ENCODE data around the gene PRR20G. TPM values are rescaled to one million over a fixed set of nuclear protein-coding genes. Genes with fewer than 3 reads are reported as not detected.

PRR20G gene
- polyA plus RNA-seq, 1 donor from 2014 or later, result not detected

DNA sequence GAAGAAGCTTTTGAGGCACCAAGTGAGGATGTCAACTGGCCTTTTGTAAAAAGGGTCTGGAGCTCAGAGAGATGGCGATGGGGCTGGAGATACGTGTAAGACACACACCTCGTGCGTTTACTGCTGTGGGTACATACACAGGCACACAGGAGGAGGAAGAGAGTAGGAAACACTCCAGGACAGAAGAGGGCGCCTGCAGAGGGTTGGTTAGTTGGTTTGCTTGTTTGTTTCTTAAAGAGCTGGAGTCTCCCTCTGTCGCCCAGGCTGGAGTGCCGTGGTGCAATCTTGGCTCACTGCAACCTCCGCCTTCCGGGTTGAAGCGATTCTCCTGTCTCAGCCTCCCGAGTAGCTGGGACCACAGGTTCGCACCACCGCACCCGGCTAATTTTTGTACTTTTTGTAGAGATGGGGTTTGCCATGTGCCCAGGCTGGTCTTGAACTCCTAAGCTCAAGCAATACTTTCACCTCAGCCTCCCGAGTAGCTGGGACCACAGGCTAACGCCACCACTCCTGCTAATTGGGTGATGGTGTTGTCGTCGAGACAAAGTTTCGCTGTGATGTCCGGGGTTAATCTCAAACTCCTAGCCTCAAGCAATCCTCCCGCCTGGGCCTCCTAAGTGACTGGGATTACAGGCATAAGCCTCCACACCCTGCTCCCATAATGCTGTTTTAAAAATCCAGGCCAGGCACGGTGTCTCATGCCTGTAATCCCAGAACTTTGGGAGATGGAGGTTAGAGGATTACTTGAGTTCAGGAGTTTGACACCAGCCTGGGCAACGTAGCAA is 1.3 kb upstream of the PRR20G start:
- Histone ChIP-seq H3K27me3 (ENCODE audit: insufficient read depth, low read depth, low read length) (no peaks in the 10 kb centered on the region), H3K9ac (ENCODE audit: low read length) (no peak overlapping the region)

GRCh38 chr3:127288343-127288742 is 497 bp upstream of the PRR20G start:
- H3K9ac ChIP-seq (ENCODE audit: low read length), result no peak overlapping the region
- TF ChIP-seq, protein P1, sequence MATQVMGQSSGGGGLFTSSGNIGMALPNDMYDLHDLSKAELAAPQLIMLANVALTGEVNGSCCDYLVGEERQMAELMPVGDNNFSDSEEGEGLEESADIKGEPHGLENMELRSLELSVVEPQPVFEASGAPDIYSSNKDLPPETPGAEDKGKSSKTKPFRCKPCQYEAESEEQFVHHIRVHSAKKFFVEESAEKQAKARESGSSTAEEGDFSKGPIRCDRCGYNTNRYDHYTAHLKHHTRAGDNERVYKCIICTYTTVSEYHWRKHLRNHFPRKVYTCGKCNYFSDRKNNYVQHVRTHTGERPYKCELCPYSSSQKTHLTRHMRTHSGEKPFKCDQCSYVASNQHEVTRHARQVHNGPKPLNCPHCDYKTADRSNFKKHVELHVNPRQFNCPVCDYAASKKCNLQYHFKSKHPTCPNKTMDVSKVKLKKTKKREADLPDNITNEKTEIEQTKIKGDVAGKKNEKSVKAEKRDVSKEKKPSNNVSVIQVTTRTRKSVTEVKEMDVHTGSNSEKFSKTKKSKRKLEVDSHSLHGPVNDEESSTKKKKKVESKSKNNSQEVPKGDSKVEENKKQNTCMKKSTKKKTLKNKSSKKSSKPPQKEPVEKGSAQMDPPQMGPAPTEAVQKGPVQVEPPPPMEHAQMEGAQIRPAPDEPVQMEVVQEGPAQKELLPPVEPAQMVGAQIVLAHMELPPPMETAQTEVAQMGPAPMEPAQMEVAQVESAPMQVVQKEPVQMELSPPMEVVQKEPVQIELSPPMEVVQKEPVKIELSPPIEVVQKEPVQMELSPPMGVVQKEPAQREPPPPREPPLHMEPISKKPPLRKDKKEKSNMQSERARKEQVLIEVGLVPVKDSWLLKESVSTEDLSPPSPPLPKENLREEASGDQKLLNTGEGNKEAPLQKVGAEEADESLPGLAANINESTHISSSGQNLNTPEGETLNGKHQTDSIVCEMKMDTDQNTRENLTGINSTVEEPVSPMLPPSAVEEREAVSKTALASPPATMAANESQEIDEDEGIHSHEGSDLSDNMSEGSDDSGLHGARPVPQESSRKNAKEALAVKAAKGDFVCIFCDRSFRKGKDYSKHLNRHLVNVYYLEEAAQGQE (IDR thresholded peaks at IDR 0.05; ENCODE audit: borderline replicate concordance), result no peak
- TF ChIP-seq, protein P2, sequence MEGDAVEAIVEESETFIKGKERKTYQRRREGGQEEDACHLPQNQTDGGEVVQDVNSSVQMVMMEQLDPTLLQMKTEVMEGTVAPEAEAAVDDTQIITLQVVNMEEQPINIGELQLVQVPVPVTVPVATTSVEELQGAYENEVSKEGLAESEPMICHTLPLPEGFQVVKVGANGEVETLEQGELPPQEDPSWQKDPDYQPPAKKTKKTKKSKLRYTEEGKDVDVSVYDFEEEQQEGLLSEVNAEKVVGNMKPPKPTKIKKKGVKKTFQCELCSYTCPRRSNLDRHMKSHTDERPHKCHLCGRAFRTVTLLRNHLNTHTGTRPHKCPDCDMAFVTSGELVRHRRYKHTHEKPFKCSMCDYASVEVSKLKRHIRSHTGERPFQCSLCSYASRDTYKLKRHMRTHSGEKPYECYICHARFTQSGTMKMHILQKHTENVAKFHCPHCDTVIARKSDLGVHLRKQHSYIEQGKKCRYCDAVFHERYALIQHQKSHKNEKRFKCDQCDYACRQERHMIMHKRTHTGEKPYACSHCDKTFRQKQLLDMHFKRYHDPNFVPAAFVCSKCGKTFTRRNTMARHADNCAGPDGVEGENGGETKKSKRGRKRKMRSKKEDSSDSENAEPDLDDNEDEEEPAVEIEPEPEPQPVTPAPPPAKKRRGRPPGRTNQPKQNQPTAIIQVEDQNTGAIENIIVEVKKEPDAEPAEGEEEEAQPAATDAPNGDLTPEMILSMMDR (IDR thresholded peaks at IDR 0.05; ENCODE audit: poor library complexity, severe bottlenecking), result no peak
- TF ChIP-seq POLR2AphosphoS5 (IDR thresholded peaks at IDR 0.05) (no peak), TAF1 (IDR thresholded peaks at IDR 0.05; ENCODE audit: low read depth) (no peak), SMC3 (conservative IDR thresholded peaks at IDR 0.05; ENCODE audit: poor library complexity) (no peak), EZH2 (IDR thresholded peaks at IDR 0.05; ENCODE audit: borderline replicate concordance, insufficient read depth, low read length, poor library complexity, severe bottlenecking) (no peak), MXI1 (conservative IDR thresholded peaks at IDR 0.05; ENCODE audit: poor library complexity, severe bottlenecking) (no peak), EP300 (conservative IDR thresholded peaks at IDR 0.05; ENCODE audit: poor library complexity, severe bottlenecking) (no peak), RAD21 (conservative IDR thresholded peaks at IDR 0.05) (no peak)

More for the DNA sequence above, 1.3 kb upstream of the PRR20G start:
- no peaks in the 10 kb centered on the region for H4K20me1 ChIP-seq (ENCODE audit: insufficient read depth)
- H3K9me2 ChIP-seq (ENCODE audit: insufficient read depth, low read length), result no peaks in the 10 kb centered on the region
- no peak overlapping the region for H3K4me2 ChIP-seq (ENCODE audit: low read length)
- H3K36me3 ChIP-seq (ENCODE audit: insufficient read depth, low read length), result no peaks in the 10 kb centered on the region
- peaks cover 5% of the 10 kb centered on the region for H3K9me3 ChIP-seq (ENCODE audit: low read length)
- H3K4me3 ChIP-seq (ENCODE audit: low read length), result no peak overlapping the region
- no peaks in the 10 kb centered on the region for H3F3A ChIP-seq (ENCODE audit: insufficient read depth, low read length, poor library complexity, severe bottlenecking)
- no peak overlapping the region for H2AFZ ChIP-seq (ENCODE audit: low read depth, low read length)
- no peak overlapping the region for H3K27ac ChIP-seq (ENCODE audit: low read length)
- H3K79me2 ChIP-seq (replicated peaks; ENCODE audit: insufficient read depth, low read length), result no peaks in the 10 kb centered on the region
- TF ChIP-seq SMC3 (conservative IDR thresholded peaks at IDR 0.05; ENCODE audit: poor library complexity), result no peak

More at GRCh38 chr3:127288343-127288742, 497 bp upstream of the PRR20G start:
- H3K27ac ChIP-seq (ENCODE audit: low read length), result no peak overlapping the region
- H3K27me3 ChIP-seq (ENCODE audit: insufficient read depth, low read depth, low read length), result no peaks in the 10 kb centered on the region
- no peak overlapping the region for H2AFZ ChIP-seq (ENCODE audit: low read depth, low read length)
- H3K4me2 ChIP-seq (ENCODE audit: low read length), result no peak overlapping the region
- no peaks in the 10 kb centered on the region for H3F3A ChIP-seq (ENCODE audit: insufficient read depth, low read length, poor library complexity, severe bottlenecking)
- H3K9me2 ChIP-seq (ENCODE audit: insufficient read depth, low read length), result no peaks in the 10 kb centered on the region
- peaks cover 5% of the 10 kb centered on the region for H3K9me3 ChIP-seq (ENCODE audit: low read length)
- no peaks in the 10 kb centered on the region for H3K36me3 ChIP-seq (ENCODE audit: insufficient read depth, low read length)
- H3K4me3 ChIP-seq (ENCODE audit: low read length), result no peak overlapping the region
- H4K20me1 ChIP-seq (ENCODE audit: insufficient read depth), result no peaks in the 10 kb centered on the region
- H3K79me2 ChIP-seq (replicated peaks; ENCODE audit: insufficient read depth, low read length), result no peaks in the 10 kb centered on the region

All from neural cell (in vitro differentiated cells).